GM23338 (cell line): ENCODE data around the gene ANKRD1. TPM values are rescaled to one million over a fixed set of nuclear protein-coding genes. Genes with fewer than 3 reads are reported as not detected.

ENCODE experiments used
- ATAC-seq: fragments of 200-7000 bp; cut with Tn5 transposase; 3 replicates; pipeline ENCODE4 v1.9.1; 2020
- DNase-seq: peaks from one replicate; pipeline ENCODE4 v3.0.0-alpha.2; 2015; ENCODE audit warnings: low spot score
- H2AFZ ChIP-seq: fragments of 200-600 bp; sonication (generic); 2 replicates; pipeline ENCODE4 v1.8.0; 2016; ENCODE audit warnings: antibody characterized with exemption, mild to moderate bottlenecking, moderate library complexity
- H3F3A ChIP-seq: fragments of 200-600 bp; sonication (generic); replicated peaks from 2 replicates; pipeline ENCODE4 v1.8.0; 2017; ENCODE audit warnings: antibody characterized with exemption, mixed run types, low read depth
- H3K27ac ChIP-seq: fragments of 200-600 bp; sonication (generic); 2 replicates; pipeline ENCODE4 v1.6.1; 2016; ENCODE audit warnings: low read depth
- H3K27me3 ChIP-seq: fragments of 200-600 bp; sonication (generic); 2 replicates; pipeline ENCODE4 v1.8.0; 2016; ENCODE audit warnings: mild to moderate bottlenecking, mixed run types, moderate library complexity; ENCODE audit not compliant: insufficient read depth
- H3K36me3 ChIP-seq: fragments of 200-600 bp; sonication (generic); 2 replicates; pipeline ENCODE4 v1.8.0; 2016; ENCODE audit warnings: mild to moderate bottlenecking; ENCODE audit not compliant: insufficient read depth
- H3K4me1 ChIP-seq: fragments of 200-600 bp; sonication (generic); 2 replicates; pipeline ENCODE4 v1.8.0; 2016; ENCODE audit warnings: mild to moderate bottlenecking, moderate library complexity; ENCODE audit not compliant: insufficient read depth
- H3K4me2 ChIP-seq: fragments of 200-600 bp; sonication (generic); 2 replicates; pipeline ENCODE4 v1.7.1; 2017; ENCODE audit warnings: mixed run types
- H3K4me3 ChIP-seq: fragments of 200-600 bp; sonication (generic); 2 replicates; pipeline ENCODE4 v1.6.1; 2016; ENCODE audit warnings: mixed run types
- H3K79me2 ChIP-seq: fragments of 200-600 bp; sonication (generic); replicated peaks from 2 replicates; pipeline ENCODE4 v1.8.0; 2017; ENCODE audit warnings: mild to moderate bottlenecking; ENCODE audit not compliant: insufficient read depth
- H3K9me2 ChIP-seq: fragments of 200-600 bp; sonication (generic); 2 replicates; pipeline ENCODE4 v1.8.0; 2017; ENCODE audit not compliant: insufficient read depth
- H4K20me1 ChIP-seq: fragments of 200-600 bp; sonication (generic); replicated peaks from 2 replicates; pipeline ENCODE4 v1.8.0; 2017; ENCODE audit warnings: mild to moderate bottlenecking; ENCODE audit not compliant: insufficient read depth
- H3K27ac Mint-ChIP-seq: 2 replicates; pipeline ENCODE4 v1.8.0; 2020; ENCODE audit warnings: inconsistent platforms, mild to moderate bottlenecking, moderate library complexity, mixed read lengths
- H3K27me3 Mint-ChIP-seq: 3 replicates; pipeline ENCODE4 v1.8.0; 2022; ENCODE audit warnings: low read depth, mild to moderate bottlenecking, moderate library complexity, mixed read lengths, inconsistent platforms; ENCODE audit not compliant: insufficient read depth, poor library complexity
- H3K36me3 Mint-ChIP-seq: 3 replicates; pipeline ENCODE4 v1.8.0; 2021; ENCODE audit warnings: low read depth, mild to moderate bottlenecking, inconsistent platforms, moderate library complexity, mixed read lengths
- H3K4me1 Mint-ChIP-seq: 3 replicates; pipeline ENCODE4 v1.8.0; 2020; ENCODE audit warnings: mild to moderate bottlenecking, inconsistent platforms, mixed read lengths
- H3K4me3 Mint-ChIP-seq: 3 replicates; pipeline ENCODE4 v1.8.0; 2021; ENCODE audit warnings: moderate library complexity, mild to moderate bottlenecking, inconsistent platforms, mixed read lengths
- H3K9me3 Mint-ChIP-seq: 3 replicates; pipeline ENCODE4 v1.8.0; 2020; ENCODE audit warnings: moderate library complexity, mild to moderate bottlenecking, inconsistent platforms, mixed read lengths
- CREB1 ChIP-seq: fragments of 250-450 bp; sonication (Bioruptor Pico); IDR thresholded peaks from 2 replicates; pipeline ENCODE4 v1.5.0; 2020; ENCODE audit warnings: low read depth, mild to moderate bottlenecking, moderate library complexity
- EZH2phosphoT487 ChIP-seq: fragments of 200-600 bp; sonication (generic); IDR thresholded peaks from one replicate; pipeline ENCODE4 v1.8.1; 2018; ENCODE audit warnings: antibody characterized with exemption; ENCODE audit not compliant: unreplicated experiment
- NANOG ChIP-seq: IDR thresholded peaks from 2 replicates; pipeline ENCODE4 v1.6.1; 2016; ENCODE audit warnings: antibody characterized with exemption, borderline replicate concordance
- POLR2AphosphoS5 ChIP-seq: IDR thresholded peaks from 2 replicates; pipeline ENCODE4 v1.6.1; 2016; ENCODE audit warnings: antibody characterized with exemption, low read depth
- STAT1 ChIP-seq: IDR thresholded peaks from one replicate; pipeline ENCODE4 v1.6.1; 2016; ENCODE audit warnings: antibody characterized with exemption; ENCODE audit not compliant: unreplicated experiment
- ZNF114 ChIP-seq: fragments of 250-450 bp; sonication (Bioruptor Pico); IDR thresholded peaks from 2 replicates; pipeline ENCODE4 v1.5.0; 2020; ENCODE audit warnings: mild to moderate bottlenecking, moderate library complexity
- ZNF331 ChIP-seq: fragments of 250-450 bp; sonication (Bioruptor Pico); IDR thresholded peaks from 2 replicates; pipeline ENCODE4 v1.5.0; 2020; ENCODE audit warnings: low read depth, mild to moderate bottlenecking, moderate library complexity
- polyA plus RNA-seq: library from polyadenylated mRNA; unstranded; fragments of >200 nt; fragmentation: Nextera tagmentation; extraction: Ambion mirVana; gene quantifications from 2 replicates; pipeline ENCODE4 v1.2.1, GENCODE V29; 2016
- total RNA-seq: library from RNA; depleted of rRNA; stranded (reverse); fragments of >200 nt; shearing (Covaris generic); gene quantifications from 2 replicates; pipeline ENCODE4 v1.2.3, GENCODE V29; 2014
- TF ChIP-seq, protein P1 (sequence below): IDR thresholded peaks from 2 replicates; pipeline ENCODE4 v1.6.1; 2016; ENCODE audit warnings: antibody characterized with exemption
- TF ChIP-seq, protein P2 (sequence below): fragments of 250-450 bp; sonication (Bioruptor Pico); IDR thresholded peaks from 2 replicates; pipeline ENCODE4 v1.5.0; 2020; ENCODE audit warnings: mild to moderate bottlenecking, moderate library complexity

Gene ANKRD1
- total and polyA plus RNA-seq, 2 experiments from 2014 or later: 0.10 TPM; not detected in 1

DNA sequence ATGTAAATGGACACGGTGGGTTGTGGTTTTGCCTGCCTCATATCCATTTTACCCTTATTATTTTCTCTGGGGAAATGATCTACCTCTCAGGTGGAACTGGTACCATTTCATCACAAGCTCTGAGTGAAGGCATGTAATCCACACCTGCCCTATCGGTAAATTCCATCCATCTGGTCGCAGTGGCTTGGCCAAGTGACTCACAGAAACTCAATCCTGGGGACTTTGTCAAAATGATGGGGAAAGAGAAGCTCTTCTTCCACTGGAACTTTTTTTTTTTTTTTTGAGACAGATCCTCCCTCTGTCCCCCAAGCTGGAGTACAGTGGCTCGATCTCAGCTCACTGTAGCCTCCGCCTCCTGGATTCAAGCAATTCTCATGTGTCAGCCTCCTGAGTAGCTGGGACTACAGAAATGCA is 48.2 kb upstream of the ANKRD1 start:
- DNase-seq: no peak
- no peak for TF ChIP-seq POLR2AphosphoS5
- TF ChIP-seq, protein P1, sequence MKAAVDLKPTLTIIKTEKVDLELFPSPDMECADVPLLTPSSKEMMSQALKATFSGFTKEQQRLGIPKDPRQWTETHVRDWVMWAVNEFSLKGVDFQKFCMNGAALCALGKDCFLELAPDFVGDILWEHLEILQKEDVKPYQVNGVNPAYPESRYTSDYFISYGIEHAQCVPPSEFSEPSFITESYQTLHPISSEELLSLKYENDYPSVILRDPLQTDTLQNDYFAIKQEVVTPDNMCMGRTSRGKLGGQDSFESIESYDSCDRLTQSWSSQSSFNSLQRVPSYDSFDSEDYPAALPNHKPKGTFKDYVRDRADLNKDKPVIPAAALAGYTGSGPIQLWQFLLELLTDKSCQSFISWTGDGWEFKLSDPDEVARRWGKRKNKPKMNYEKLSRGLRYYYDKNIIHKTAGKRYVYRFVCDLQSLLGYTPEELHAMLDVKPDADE: no peak
- no peak for TF ChIP-seq ZNF114 (CRISPR knock-in tag)
- TF ChIP-seq ZNF331 (CRISPR knock-in tag): no peak
- no peak for TF ChIP-seq CREB1
- TF ChIP-seq NANOG: no peak
- no peak for TF ChIP-seq STAT1
- TF ChIP-seq EZH2phosphoT487: no peak
- TF ChIP-seq, protein P2, sequence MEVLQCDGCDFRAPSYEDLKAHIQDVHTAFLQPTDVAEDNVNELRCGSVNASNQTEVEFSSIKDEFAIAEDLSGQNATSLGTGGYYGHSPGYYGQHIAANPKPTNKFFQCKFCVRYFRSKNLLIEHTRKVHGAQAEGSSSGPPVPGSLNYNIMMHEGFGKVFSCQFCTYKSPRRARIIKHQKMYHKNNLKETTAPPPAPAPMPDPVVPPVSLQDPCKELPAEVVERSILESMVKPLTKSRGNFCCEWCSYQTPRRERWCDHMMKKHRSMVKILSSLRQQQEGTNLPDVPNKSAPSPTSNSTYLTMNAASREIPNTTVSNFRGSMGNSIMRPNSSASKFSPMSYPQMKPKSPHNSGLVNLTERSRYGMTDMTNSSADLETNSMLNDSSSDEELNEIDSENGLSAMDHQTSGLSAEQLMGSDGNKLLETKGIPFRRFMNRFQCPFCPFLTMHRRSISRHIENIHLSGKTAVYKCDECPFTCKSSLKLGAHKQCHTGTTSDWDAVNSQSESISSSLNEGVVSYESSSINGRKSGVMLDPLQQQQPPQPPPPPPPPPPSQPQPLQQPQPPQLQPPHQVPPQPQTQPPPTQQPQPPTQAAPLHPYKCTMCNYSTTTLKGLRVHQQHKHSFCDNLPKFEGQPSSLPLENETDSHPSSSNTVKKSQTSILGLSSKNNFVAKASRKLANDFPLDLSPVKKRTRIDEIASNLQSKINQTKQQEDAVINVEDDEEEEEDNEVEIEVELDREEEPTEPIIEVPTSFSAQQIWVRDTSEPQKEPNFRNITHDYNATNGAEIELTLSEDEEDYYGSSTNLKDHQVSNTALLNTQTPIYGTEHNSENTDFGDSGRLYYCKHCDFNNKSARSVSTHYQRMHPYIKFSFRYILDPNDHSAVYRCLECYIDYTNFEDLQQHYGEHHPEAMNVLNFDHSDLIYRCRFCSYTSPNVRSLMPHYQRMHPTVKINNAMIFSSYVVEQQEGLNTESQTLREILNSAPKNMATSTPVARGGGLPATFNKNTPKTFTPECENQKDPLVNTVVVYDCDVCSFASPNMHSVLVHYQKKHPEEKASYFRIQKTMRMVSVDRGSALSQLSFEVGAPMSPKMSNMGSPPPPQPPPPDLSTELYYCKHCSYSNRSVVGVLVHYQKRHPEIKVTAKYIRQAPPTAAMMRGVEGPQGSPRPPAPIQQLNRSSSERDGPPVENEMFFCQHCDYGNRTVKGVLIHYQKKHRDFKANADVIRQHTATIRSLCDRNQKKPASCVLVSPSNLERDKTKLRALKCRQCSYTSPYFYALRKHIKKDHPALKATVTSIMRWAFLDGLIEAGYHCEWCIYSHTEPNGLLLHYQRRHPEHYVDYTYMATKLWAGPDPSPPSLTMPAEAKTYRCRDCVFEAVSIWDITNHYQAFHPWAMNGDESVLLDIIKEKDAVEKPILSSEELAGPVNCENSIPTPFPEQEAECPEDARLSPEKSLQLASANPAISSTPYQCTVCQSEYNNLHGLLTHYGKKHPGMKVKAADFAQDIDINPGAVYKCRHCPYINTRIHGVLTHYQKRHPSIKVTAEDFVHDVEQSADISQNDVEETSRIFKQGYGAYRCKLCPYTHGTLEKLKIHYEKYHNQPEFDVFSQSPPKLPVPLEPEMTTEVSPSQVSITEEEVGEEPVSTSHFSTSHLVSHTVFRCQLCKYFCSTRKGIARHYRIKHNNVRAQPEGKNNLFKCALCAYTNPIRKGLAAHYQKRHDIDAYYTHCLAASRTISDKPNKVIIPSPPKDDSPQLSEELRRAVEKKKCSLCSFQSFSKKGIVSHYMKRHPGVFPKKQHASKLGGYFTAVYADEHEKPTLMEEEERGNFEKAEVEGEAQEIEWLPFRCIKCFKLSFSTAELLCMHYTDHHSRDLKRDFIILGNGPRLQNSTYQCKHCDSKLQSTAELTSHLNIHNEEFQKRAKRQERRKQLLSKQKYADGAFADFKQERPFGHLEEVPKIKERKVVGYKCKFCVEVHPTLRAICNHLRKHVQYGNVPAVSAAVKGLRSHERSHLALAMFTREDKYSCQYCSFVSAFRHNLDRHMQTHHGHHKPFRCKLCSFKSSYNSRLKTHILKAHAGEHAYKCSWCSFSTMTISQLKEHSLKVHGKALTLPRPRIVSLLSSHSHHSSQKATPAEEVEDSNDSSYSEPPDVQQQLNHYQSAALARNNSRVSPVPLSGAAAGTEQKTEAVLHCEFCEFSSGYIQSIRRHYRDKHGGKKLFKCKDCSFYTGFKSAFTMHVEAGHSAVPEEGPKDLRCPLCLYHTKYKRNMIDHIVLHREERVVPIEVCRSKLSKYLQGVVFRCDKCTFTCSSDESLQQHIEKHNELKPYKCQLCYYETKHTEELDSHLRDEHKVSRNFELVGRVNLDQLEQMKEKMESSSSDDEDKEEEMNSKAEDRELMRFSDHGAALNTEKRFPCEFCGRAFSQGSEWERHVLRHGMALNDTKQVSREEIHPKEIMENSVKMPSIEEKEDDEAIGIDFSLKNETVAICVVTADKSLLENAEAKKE (CRISPR knock-in tag): no peak

More for the DNA sequence above, 48.2 kb upstream of the ANKRD1 start:
- Mint-ChIP-seq H3K27me3 (peaks cover 17% of the 10 kb centered on the region), H3K27ac (no peak overlapping the region), H3K36me3 (no peaks in the 10 kb centered on the region), H3K4me3 (no peak overlapping the region), H3K4me1 (no peaks in the 10 kb centered on the region), H3K9me3 (no peaks in the 10 kb centered on the region)
- Histone ChIP-seq H3K27ac (no peak overlapping the region), H3K4me2 (no peak overlapping the region), H3K36me3 (no peaks in the 10 kb centered on the region), H3F3A (no peaks in the 10 kb centered on the region), H3K27me3 (peaks cover 52% of the 10 kb centered on the region), H3K79me2 (no peaks in the 10 kb centered on the region), H3K4me1 (no peaks in the 10 kb centered on the region), H4K20me1 (no peaks in the 10 kb centered on the region), H2AFZ (no peak overlapping the region), H3K9me2 (no peaks in the 10 kb centered on the region), H3K4me3 (no peak overlapping the region)
- ATAC-seq: no peak
